ENCODE measurements around the gene CDK15.

CDK15 gene

GRCh38 chr2:201824212-201824611, 17.9 kb downstream of the CDK15 start:
- TF ChIP-seq CTCF (IDR thresholded peaks at IDR 0.05; ENCODE audit: low read length) (no peak), EZH2 (IDR thresholded peaks at IDR 0.05; ENCODE audit: borderline replicate concordance, low read length) (no peak)

GRCh38 chr2:201827621-201828020, 21.3 kb downstream of the CDK15 start:
- Histone ChIP-seq H3K27ac (ENCODE audit: low read depth, low read length, poor library complexity, severe bottlenecking) (no peak overlapping the region), H3K9me2 (ENCODE audit: low read depth, low read length) (no peaks in the 10 kb centered on the region), H4K20me1 (ENCODE audit: insufficient read depth, low read length) (no peaks in the 10 kb centered on the region), H3K9ac (ENCODE audit: low read length) (no peak overlapping the region), H3K4me1 (ENCODE audit: insufficient read depth, low read length, severe bottlenecking) (no peaks in the 10 kb centered on the region), H2AFZ (ENCODE audit: low read length) (no peak overlapping the region), H3K79me2 (ENCODE audit: insufficient read depth, low read length) (no peaks in the 10 kb centered on the region), H3K36me3 (ENCODE audit: insufficient read depth, low read length) (no peaks in the 10 kb centered on the region), H3F3A (ENCODE audit: insufficient read depth, low read length) (no peaks in the 10 kb centered on the region), H3K9me3 (ENCODE audit: low read length) (no peaks in the 10 kb centered on the region), H3K27me3 (ENCODE audit: insufficient read depth, low read length) (no peaks in the 10 kb centered on the region), H3K4me3 (ENCODE audit: low read depth, low read length, poor library complexity, severe bottlenecking) (no peak overlapping the region), H3K4me2 (ENCODE audit: low read length) (no peak overlapping the region)
- TF ChIP-seq CTCF (IDR thresholded peaks at IDR 0.05; ENCODE audit: low read length) (no peak), EZH2 (IDR thresholded peaks at IDR 0.05; ENCODE audit: borderline replicate concordance, low read length) (no peak)

More at GRCh38 chr2:201824212-201824611, 17.9 kb downstream of the CDK15 start:
- Histone ChIP-seq H4K20me1 (ENCODE audit: insufficient read depth, low read length) (no peaks in the 10 kb centered on the region), H3K36me3 (ENCODE audit: insufficient read depth, low read length) (no peaks in the 10 kb centered on the region), H2AFZ (ENCODE audit: low read length) (no peak overlapping the region), H3K79me2 (ENCODE audit: insufficient read depth, low read length) (no peaks in the 10 kb centered on the region), H3K9me3 (ENCODE audit: low read length) (no peaks in the 10 kb centered on the region), H3K27me3 (ENCODE audit: insufficient read depth, low read length) (no peaks in the 10 kb centered on the region), H3K9ac (ENCODE audit: low read length) (no peak overlapping the region), H3F3A (ENCODE audit: insufficient read depth, low read length) (no peaks in the 10 kb centered on the region), H3K27ac (ENCODE audit: low read depth, low read length, poor library complexity, severe bottlenecking) (no peak overlapping the region), H3K4me3 (ENCODE audit: low read depth, low read length, poor library complexity, severe bottlenecking) (no peak overlapping the region), H3K4me2 (ENCODE audit: low read length) (no peak overlapping the region), H3K4me1 (ENCODE audit: insufficient read depth, low read length, severe bottlenecking) (no peaks in the 10 kb centered on the region), H3K9me2 (ENCODE audit: low read depth, low read length) (no peaks in the 10 kb centered on the region)

GRCh38 chr2:201828220-201828619, 21.9 kb downstream of the CDK15 start:
- Histone ChIP-seq H3K4me3 (ENCODE audit: low read depth, low read length, poor library complexity, severe bottlenecking) (no peak overlapping the region), H3K36me3 (ENCODE audit: insufficient read depth, low read length) (no peaks in the 10 kb centered on the region), H3K79me2 (ENCODE audit: insufficient read depth, low read length) (no peaks in the 10 kb centered on the region), H3K27me3 (ENCODE audit: insufficient read depth, low read length) (no peaks in the 10 kb centered on the region), H3K9ac (ENCODE audit: low read length) (no peak overlapping the region), H3F3A (ENCODE audit: insufficient read depth, low read length) (no peaks in the 10 kb centered on the region), H3K4me2 (ENCODE audit: low read length) (no peak overlapping the region), H3K9me2 (ENCODE audit: low read depth, low read length) (no peaks in the 10 kb centered on the region), H4K20me1 (ENCODE audit: insufficient read depth, low read length) (no peaks in the 10 kb centered on the region), H3K27ac (ENCODE audit: low read depth, low read length, poor library complexity, severe bottlenecking) (no peak overlapping the region), H3K9me3 (ENCODE audit: low read length) (no peaks in the 10 kb centered on the region), H3K4me1 (ENCODE audit: insufficient read depth, low read length, severe bottlenecking) (no peaks in the 10 kb centered on the region), H2AFZ (ENCODE audit: low read length) (no peak overlapping the region)
- TF ChIP-seq CTCF (IDR thresholded peaks at IDR 0.05; ENCODE audit: low read length) (no peak), EZH2 (IDR thresholded peaks at IDR 0.05; ENCODE audit: borderline replicate concordance, low read length) (no peak)

Measured in OCI-LY1 (cell line).